Transverse colon (tissue), 4 donors: ENCODE data around the gene GNAO1. TPM values are rescaled to one million over a fixed set of nuclear protein-coding genes. Genes with fewer than 3 reads are reported as not detected.

ENCODE experiments used
- DNase-seq: peaks from one replicate; pipeline ENCODE4 v3.0.0-alpha.2; 2019
- H3K27ac ChIP-seq, 4 donors: fragments of 200-600 bp; sonication (generic); 2 replicates each; pipeline ENCODE4 v1.5.1; 2016 to 2018; ENCODE audit warnings: inconsistent platforms in 4 of 4
- H3K27me3 ChIP-seq: fragments of 200-600 bp; sonication (generic); 2 replicates; pipeline ENCODE4 v1.5.1; 2017; ENCODE audit warnings: inconsistent platforms
- H3K36me3 ChIP-seq, 4 donors: fragments of 200-600 bp; sonication (generic); 2 replicates each; pipeline ENCODE4 v1.5.1; 2017 to 2019; ENCODE audit warnings: inconsistent platforms in 4 of 4
- H3K4me1 ChIP-seq, 4 donors: fragments of 200-600 bp; sonication (generic); 2 replicates each; pipeline ENCODE4 v1.5.1; 2017 to 2020; ENCODE audit warnings: inconsistent platforms in 4 of 4
- H3K4me3 ChIP-seq, 4 donors: fragments of 200-600 bp; sonication (generic); 1 replicate in 1 of 4; 2 replicates in 3 of 4; pipeline versions ENCODE4 v1.5.1 to v1.6.1; 2017 to 2019; ENCODE audit warnings: inconsistent platforms in 4 of 4
- H3K9me3 ChIP-seq, 2 donors: fragments of 200-600 bp; sonication (generic); 2 replicates each; pipeline ENCODE4 v1.5.1; 2017 to 2019; ENCODE audit warnings: inconsistent platforms in 2 of 2
- EP300 ChIP-seq: sonication (generic); formaldehyde crosslinking; IDR thresholded peaks from one replicate; pipeline ENCODE4 v1.6.1; 2017; ENCODE audit warnings: antibody characterized with exemption, low read depth
- POLR2A ChIP-seq: fragments of 450-650 bp; IDR thresholded peaks from one replicate; pipeline ENCODE4 v1.6.1; 2016; ENCODE audit warnings: antibody characterized with exemption, mild to moderate bottlenecking, moderate library complexity
- POLR2AphosphoS5 ChIP-seq, 3 donors: sonication (generic); formaldehyde crosslinking; IDR thresholded peaks; one replicate each; pipeline ENCODE4 v1.6.1; 2016; ENCODE audit warnings: antibody characterized with exemption in 3 of 3
- WGBS, 2 donors: methylation state at CpG; one replicate each; pipeline ENCODE4 v1.1.5; 2018; ENCODE audit warnings: low coverage in 1 of 2; 5-methylcytosine and 5-hydroxymethylcytosine counted together
- in situ Hi-C, 4 donors: fragments of 200-750 bp; cut with MboI; loops; one replicate each; pipeline versions ENCODE4 v1.15.0 to v1.15.1; 2017; ENCODE audit warnings: low sequenced_read_pairs in 3 of 4, low pct_ligation_motif_present in 1 of 4, low pct_unique_long_range_greater_than_20kb in 1 of 4
- intact Hi-C: fragments of 100-400 bp; cut with DNase I; formaldehyde crosslinking; loops from one replicate; pipeline ENCODE4 v1.15.1; 2023; ENCODE audit warnings: low total_unique reads
- total RNA-seq, 4 donors: library from RNA; depleted of rRNA; stranded (reverse); fragments of >200 nt; gene quantifications; one replicate each; pipeline ENCODE4 v1.1.0, GENCODE V29; 2016
- TF ChIP-seq, protein P1 (sequence below), 5 experiments: fragments of 200-600 bp in 3 of 5; fragments of 450-650 bp in 2 of 5; sonication (generic) in 3 of 5; IDR thresholded peaks; 1 replicate in 2 of 5; 2 replicates in 3 of 5; pipeline ENCODE4 v1.5.1; 2016 to 2017; ENCODE audit warnings: antibody characterized with exemption in 5 of 5, inconsistent platforms in 3 of 5, mild to moderate bottlenecking in 2 of 5, moderate library complexity in 1 of 5

The GNAO1 gene
- total RNA-seq, 4 donors from 2014 or later = 7.3 to 25.4 (median 11.3) TPM

GRCh38 chr16:56277075-56277474 is 85.8 kb downstream of the GNAO1 start:
- no peak for DNase-seq
- Histone ChIP-seq H3K27me3 (no peaks in the 10 kb centered on the region), H3K27ac (peak overlapping the region in 2 of 4 donors; percentile 5 to 16), H3K4me3 (no peak overlapping the region), H3K9me3 (no peaks in the 10 kb centered on the region), H3K36me3 (no peaks in the 10 kb centered on the region), H3K4me1 (peaks cover 0 to 4% (median 0%) of the 10 kb centered on the region in 4 donors)
- in situ Hi-C loops (no loop called here), intact Hi-C loops (no loop called here)
- 64% methylated on average over 5 of the region's 5 CpGs; no CpG with 5 or more reads in 1 of the 2 donors for WGBS, 2 donors
- TF ChIP-seq EP300 = no peak
- TF ChIP-seq, protein P1, sequence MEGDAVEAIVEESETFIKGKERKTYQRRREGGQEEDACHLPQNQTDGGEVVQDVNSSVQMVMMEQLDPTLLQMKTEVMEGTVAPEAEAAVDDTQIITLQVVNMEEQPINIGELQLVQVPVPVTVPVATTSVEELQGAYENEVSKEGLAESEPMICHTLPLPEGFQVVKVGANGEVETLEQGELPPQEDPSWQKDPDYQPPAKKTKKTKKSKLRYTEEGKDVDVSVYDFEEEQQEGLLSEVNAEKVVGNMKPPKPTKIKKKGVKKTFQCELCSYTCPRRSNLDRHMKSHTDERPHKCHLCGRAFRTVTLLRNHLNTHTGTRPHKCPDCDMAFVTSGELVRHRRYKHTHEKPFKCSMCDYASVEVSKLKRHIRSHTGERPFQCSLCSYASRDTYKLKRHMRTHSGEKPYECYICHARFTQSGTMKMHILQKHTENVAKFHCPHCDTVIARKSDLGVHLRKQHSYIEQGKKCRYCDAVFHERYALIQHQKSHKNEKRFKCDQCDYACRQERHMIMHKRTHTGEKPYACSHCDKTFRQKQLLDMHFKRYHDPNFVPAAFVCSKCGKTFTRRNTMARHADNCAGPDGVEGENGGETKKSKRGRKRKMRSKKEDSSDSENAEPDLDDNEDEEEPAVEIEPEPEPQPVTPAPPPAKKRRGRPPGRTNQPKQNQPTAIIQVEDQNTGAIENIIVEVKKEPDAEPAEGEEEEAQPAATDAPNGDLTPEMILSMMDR (IDR thresholded peaks at IDR 0.05) = peak in 4 of 5 experiments; percentile 7 to 18 (median 16)

DNA sequence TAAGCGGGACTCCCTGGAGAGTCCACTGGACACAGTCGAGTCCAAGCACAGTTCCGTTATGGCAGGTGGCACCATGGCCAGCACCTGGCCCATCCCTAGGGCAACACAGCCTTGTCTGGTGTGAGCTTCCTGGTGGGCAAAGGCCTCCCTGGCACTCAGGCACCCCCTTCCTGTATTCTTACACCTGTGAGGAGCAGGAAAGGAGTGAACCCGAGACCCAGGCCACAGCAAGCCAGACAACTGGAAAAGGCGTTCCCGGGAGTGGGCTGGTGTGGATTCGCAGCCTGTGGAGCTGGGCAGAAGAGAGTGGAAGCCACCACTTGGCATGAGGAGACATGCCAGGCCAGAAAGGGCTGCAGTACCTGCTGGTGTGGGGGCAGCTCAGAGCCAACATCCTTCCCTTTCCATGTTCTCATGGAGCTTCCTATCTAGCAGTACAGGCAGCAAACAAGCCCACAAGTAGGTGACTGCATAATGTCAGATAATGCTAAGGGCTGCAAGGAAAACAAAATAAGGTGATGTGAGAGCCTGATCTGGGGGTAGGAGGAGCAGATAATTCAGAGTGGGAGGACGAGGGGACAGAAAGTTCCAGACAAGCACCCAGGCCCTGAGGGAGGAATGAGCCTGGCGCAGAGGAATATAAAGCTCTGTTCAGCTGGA is 87.0 kb downstream of the GNAO1 start:
- in situ Hi-C loops = no loop called here
- H3K36me3 ChIP-seq = no peaks in the 10 kb centered on the region
- DNase-seq = no peak
- H3K27me3 ChIP-seq = no peaks in the 10 kb centered on the region
- WGBS, 2 donors = 40 to 86% methylated on average over 1 to 9 of the region's 9 CpGs
- no peak overlapping the region for H3K4me3 ChIP-seq
- intact Hi-C loops = no loop called here
- H3K4me1 ChIP-seq = peaks cover 0 to 4% (median 0%) of the 10 kb centered on the region in 4 donors
- H3K9me3 ChIP-seq = no peaks in the 10 kb centered on the region
- H3K27ac ChIP-seq = peak overlapping the region in 1 of 4 donors; percentile 32
- TF ChIP-seq POLR2A (no peak), POLR2AphosphoS5 (IDR thresholded peaks at IDR 0.05) (no peak), EP300 (no peak)
- TF ChIP-seq, protein P1 (IDR thresholded peaks at IDR 0.05) = no peak

DNA sequence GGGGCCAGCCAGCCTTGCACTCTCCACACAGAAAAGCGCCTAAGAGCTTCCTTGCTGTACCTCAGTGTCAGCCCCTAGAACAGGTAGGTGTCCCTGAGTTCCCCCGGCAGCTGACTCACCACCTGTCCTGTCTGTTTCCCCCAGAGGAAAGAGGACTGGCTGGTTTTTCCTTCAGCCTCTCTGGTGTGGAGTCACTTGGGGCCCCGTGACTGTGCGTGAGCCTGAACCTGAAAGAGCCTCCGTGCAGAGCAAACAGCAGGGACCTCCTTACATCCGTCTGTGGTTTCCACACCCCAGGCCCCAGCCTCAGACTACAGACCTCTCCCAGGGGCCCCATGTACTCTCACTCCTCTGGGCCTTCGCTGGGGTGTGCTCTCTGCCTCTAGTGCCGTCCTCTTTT is 87.8 kb downstream of the GNAO1 start:
- peak; percentile 35 for DNase-seq
- TF ChIP-seq POLR2A = peak; percentile 17
- TF ChIP-seq EP300 = no peak
- TF ChIP-seq, protein P1 (IDR thresholded peaks at IDR 0.05) = no peak
- H3K4me1 ChIP-seq = peaks cover 0 to 4% (median 0%) of the 10 kb centered on the region in 4 donors
- no peaks in the 10 kb centered on the region for H3K36me3 ChIP-seq
- in situ Hi-C loops (no loop called here), intact Hi-C loops (no loop called here)
- no peaks in the 10 kb centered on the region for H3K9me3 ChIP-seq
- H3K4me3 ChIP-seq = peak overlapping the region in 1 of 4 donors; percentile 3
- H3K27me3 ChIP-seq = no peaks in the 10 kb centered on the region
- H3K27ac ChIP-seq = peak overlapping the region in 1 of 4 donors; percentile 32
- WGBS, 2 donors = 72% methylated on average over 8 of the region's 8 CpGs; no CpG with 5 or more reads in 1 of the 2 donors

DNA sequence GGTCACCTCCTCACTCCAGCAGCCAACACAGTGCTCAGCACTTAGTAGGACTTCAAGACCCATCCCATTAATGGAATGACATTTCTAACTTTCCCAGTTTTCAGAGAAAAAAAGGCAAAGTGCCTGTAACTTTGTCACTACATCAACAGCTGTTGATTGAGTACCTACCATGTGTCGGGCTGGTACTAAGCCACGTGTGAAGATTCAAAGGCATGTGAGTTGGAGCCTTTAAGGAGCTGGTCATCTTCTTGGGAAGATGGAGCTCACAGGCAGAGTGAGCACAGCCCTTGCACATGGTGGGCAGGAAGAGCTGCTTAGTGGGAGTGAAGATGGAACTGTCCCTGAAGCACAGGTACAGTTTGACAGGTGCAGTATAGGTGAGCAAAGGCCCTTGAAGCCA is 88.6 kb downstream of the GNAO1 start:
- Histone ChIP-seq H3K4me1 (peaks cover 0 to 4% (median 0%) of the 10 kb centered on the region in 4 donors), H3K36me3 (no peaks in the 10 kb centered on the region), H3K27ac (no peak overlapping the region), H3K9me3 (no peaks in the 10 kb centered on the region), H3K27me3 (no peaks in the 10 kb centered on the region), H3K4me3 (no peak overlapping the region)
- TF ChIP-seq POLR2A (no peak), POLR2AphosphoS5 (IDR thresholded peaks at IDR 0.05) (no peak), EP300 (no peak)
- TF ChIP-seq, protein P1 (IDR thresholded peaks at IDR 0.05) = no peak
- no peak for DNase-seq
- in situ Hi-C loops = no loop called here
- WGBS, 2 donors = 96% methylated on average over 2 of the region's 2 CpGs; no CpG with 5 or more reads in 1 of the 2 donors
- intact Hi-C loops = no loop called here
